ENCODE data around the gene PARS2.

DNA sequence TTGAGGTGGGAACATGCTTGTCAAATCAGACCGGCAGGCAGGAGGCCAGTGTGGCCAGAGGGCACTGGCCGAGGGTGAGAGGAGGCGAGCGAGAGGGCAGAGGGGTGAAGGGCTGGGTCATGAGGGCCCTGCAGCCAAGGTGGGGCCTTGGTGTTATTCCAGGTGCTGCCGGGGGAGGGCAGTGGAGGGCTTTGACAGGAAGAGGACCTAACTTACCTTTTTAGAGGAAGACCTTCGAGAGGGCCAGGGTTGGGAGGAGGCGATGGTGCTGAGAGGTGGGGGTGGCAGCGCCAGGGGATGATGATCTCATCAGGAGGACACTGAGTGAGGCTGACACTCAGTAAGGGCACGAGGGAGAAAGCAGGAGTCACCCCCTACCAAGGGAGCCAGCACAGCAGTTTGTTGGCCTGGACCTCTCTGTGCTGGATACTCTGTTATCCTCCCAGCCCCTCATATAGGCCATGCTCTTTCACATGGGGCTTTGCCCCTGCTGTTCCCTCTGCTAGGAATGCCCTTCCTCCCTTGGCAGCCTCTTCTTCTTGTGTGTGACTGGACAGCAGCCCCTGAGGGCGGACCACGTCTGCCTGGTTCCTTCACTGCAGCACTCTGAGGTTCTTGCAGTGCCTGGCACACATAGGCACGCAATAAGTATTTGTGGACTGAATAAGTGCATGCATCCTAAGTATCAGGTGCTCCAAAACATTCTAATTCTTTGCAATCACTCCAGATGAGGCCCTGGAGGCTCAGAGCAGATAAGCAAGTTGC lies 44.3 kb upstream of the PARS2 start:
- TF ChIP-seq HDGF (IDR thresholded peaks at IDR 0.05; ENCODE audit: borderline replicate concordance) (no peak), FOXM1 (IDR thresholded peaks at IDR 0.05; ENCODE audit: borderline replicate concordance) (no peak), ZNF384 (IDR thresholded peaks at IDR 0.05) (no peak), L3MBTL2 (conservative IDR thresholded peaks at IDR 0.05) (no peak), FOXK2 (IDR thresholded peaks at IDR 0.05) (no peak), ELF4 (IDR thresholded peaks at IDR 0.05) (no peak), SUZ12 (IDR thresholded peaks at IDR 0.05) (no peak), NFRKB (IDR thresholded peaks at IDR 0.05) (no peak), LEF1 (IDR thresholded peaks at IDR 0.05; ENCODE audit: borderline replicate concordance) (no peak)

Data from HEK293T (cell line).